ENCODE results near the gene C1orf116.

The C1orf116 gene

DNA sequence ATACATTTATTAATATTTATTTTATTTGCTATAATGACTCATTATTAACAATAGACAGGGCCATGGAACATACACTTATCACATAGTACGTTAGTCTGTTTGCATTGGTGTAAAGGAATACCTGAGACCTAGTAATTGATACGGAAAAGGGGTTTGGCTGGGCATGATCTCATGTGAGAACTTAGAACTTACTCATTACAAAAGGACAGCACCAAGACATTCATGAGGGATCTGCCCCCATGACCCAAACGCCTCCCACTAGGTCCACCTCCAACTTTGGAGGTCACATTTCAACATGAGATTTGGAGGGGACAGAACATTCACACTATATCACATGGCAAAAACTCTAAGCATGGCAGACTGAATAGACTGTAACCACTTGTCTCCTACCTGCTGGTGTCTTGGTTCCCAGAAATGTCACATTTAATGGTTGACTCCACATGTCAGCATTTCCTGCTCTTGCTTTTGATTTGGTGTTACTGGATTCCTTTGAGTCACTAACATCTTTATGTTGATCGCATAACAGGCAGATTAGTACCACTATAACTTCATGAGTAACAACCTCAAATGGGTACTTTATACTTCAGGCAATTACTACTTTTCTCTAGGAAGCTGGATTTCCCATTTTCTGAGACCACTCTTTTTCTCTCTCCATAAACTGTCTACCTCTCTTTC is 3.5 kb upstream of the C1orf116 start:
- Mint-ChIP-seq H3K4me3 (no peak overlapping the region), H3K4me1 (ENCODE audit: low read depth) (peaks cover 5% of the 10 kb centered on the region), H3K27me3 (peaks cover 14% of the 10 kb centered on the region), H3K27ac (no peak overlapping the region), H3K9me3 (no peaks in the 10 kb centered on the region), H3K36me3 (ENCODE audit: low read depth) (no peaks in the 10 kb centered on the region)
- intact Hi-C loops (cut with micrococcal nuclease) = no loop called here

GRCh38 chr1:207034998-207035397 is 2.4 kb upstream of the C1orf116 start:
- H3K27ac Mint-ChIP-seq = no peak overlapping the region
- H3K27me3 Mint-ChIP-seq = peaks cover 19% of the 10 kb centered on the region
- intact Hi-C loops (cut with micrococcal nuclease) = no loop called here
- no peaks in the 10 kb centered on the region for H3K9me3 Mint-ChIP-seq
- H3K4me3 Mint-ChIP-seq = no peak overlapping the region
- no peaks in the 10 kb centered on the region for H3K36me3 Mint-ChIP-seq (ENCODE audit: low read depth)
- peaks cover 5% of the 10 kb centered on the region for H3K4me1 Mint-ChIP-seq (ENCODE audit: low read depth)

GRCh38 chr1:207034208-207034607 is 1.7 kb upstream of the C1orf116 start:
- intact Hi-C loops (cut with micrococcal nuclease) = no loop called here
- Mint-ChIP-seq H3K4me3 (no peak overlapping the region), H3K27ac (no peak overlapping the region), H3K9me3 (no peaks in the 10 kb centered on the region), H3K36me3 (ENCODE audit: low read depth) (no peaks in the 10 kb centered on the region), H3K4me1 (ENCODE audit: low read depth) (peaks cover 6% of the 10 kb centered on the region), H3K27me3 (peaks cover 19% of the 10 kb centered on the region)

DNA sequence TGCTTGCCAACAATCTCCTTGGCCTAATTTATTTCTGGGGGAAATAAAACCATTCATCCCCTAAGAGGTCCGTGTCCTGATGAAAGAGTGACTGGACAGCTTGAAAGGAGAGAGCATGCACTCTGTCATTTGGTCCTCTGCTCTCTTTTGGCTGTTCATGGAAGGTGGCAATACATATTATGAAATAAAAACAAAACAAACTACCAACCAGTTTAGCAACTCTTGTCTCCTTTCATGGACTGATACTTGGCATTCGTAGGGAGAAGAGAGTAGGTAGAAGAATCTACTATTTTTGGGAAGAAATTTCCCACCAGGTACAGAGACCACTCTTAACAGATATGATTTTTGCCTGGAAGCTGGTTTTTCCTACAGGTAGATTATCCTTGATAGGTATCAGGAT is 746 bp upstream of the C1orf116 start:
- Mint-ChIP-seq H3K27ac (no peak overlapping the region), H3K4me3 (no peak overlapping the region), H3K27me3 (peaks cover 22% of the 10 kb centered on the region), H3K36me3 (ENCODE audit: low read depth) (no peaks in the 10 kb centered on the region), H3K4me1 (ENCODE audit: low read depth) (peaks cover 11% of the 10 kb centered on the region), H3K9me3 (no peaks in the 10 kb centered on the region)
- intact Hi-C loops (cut with micrococcal nuclease) = no loop called here

GRCh38 chr1:207031632-207032264 is 808 bp downstream of the C1orf116 start:
- Mint-ChIP-seq H3K9me3 (no peaks in the 10 kb centered on the region), H3K27ac (no peak overlapping the region), H3K27me3 (peaks cover 22% of the 10 kb centered on the region), H3K36me3 (ENCODE audit: low read depth) (no peaks in the 10 kb centered on the region), H3K4me3 (no peak overlapping the region), H3K4me1 (ENCODE audit: low read depth) (peaks cover 11% of the 10 kb centered on the region)
- intact Hi-C loops (cut with micrococcal nuclease) = no loop called here

- H3K9me3 Mint-ChIP-seq = no peaks in the 10 kb centered on the region
- peaks cover 22% of the 10 kb centered on the region for H3K27me3 Mint-ChIP-seq
- H3K4me3 Mint-ChIP-seq = no peak overlapping the region
- H3K36me3 Mint-ChIP-seq (ENCODE audit: low read depth) = no peaks in the 10 kb centered on the region
- H3K4me1 Mint-ChIP-seq (ENCODE audit: low read depth) = peaks cover 11% of the 10 kb centered on the region
- intact Hi-C loops (cut with micrococcal nuclease) = no loop called here
- H3K27ac Mint-ChIP-seq = no peak overlapping the region
Observed at GRCh38 chr1:207031016-207031415, 1.5 kb downstream of the C1orf116 start.

DNA sequence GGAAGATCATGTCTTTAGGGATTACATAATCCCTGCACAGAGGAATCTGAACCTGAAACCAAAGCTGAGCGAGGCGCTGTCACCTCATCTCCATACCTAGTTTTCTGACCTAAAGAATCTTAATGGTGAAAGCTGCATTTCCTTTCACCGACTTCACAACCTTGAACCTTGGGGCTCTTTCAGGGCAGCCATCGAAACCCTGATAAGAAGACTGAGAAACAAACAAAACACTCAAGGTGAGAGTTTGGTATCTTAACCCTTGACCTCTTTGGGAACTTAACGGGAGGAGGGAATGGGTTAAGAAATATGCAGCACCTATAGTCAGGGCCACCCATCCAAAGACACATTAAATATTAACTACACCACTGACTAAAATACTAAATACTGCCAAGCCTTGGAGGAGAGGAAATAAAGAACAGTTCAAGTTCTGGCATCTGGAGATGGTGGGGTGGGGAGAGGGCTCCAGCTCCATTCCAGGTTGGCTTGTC is 2.0 kb downstream of the C1orf116 start:
- peaks cover 21% of the 10 kb centered on the region for H3K27me3 Mint-ChIP-seq
- H3K36me3 Mint-ChIP-seq (ENCODE audit: low read depth) = no peaks in the 10 kb centered on the region
- no peaks in the 10 kb centered on the region for H3K9me3 Mint-ChIP-seq
- intact Hi-C loops (cut with micrococcal nuclease) = no loop called here
- H3K4me1 Mint-ChIP-seq (ENCODE audit: low read depth) = peaks cover 13% of the 10 kb centered on the region
- H3K4me3 Mint-ChIP-seq = no peak overlapping the region
- no peak overlapping the region for H3K27ac Mint-ChIP-seq

DNA sequence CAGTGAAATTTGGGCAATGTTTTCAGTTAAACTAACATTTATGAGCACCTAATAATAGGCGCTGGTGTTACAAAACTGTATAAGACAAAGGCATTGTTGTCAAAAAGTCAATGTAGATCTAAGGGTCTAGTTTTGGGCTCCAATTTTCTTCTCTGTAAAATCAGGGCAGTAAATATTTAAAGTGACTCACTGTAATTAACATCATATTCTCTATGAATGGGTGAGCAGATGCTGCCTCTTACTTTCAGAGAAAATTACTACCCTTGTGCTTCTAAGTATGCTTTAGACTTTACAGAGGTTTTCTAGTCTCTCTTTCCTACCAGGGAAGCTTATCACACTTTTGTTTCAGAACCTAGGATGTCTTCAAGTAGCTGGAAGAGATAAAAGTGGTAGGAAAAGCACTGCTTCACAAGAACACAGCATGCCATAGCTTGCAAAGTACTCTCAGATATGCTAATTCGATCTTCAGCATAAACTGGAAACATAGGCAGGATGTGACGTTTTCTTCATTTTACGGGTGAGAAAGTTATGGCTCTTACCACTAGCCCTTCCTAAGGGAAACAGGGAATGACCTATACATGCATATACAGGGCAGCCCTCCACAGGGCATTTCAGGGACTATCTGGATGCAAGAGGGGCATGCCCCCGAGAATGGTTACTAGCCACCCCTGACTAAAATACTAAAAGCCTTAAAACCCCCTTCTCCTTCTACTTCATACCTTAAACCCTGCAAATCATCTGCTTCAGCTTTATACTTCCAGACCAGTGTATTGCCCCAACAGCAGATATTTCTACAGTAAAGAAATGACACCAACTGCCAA is 2.6 kb downstream of the C1orf116 start:
- H3K36me3 Mint-ChIP-seq (ENCODE audit: low read depth) = no peaks in the 10 kb centered on the region
- H3K27me3 Mint-ChIP-seq = peaks cover 17% of the 10 kb centered on the region
- intact Hi-C loops (cut with micrococcal nuclease) = no loop called here
- H3K4me1 Mint-ChIP-seq (ENCODE audit: low read depth) = peaks cover 20% of the 10 kb centered on the region
- H3K9me3 Mint-ChIP-seq = no peaks in the 10 kb centered on the region
- H3K4me3 Mint-ChIP-seq = no peak overlapping the region
- H3K27ac Mint-ChIP-seq = no peak overlapping the region

- Mint-ChIP-seq H3K27me3 (peaks cover 17% of the 10 kb centered on the region), H3K9me3 (no peaks in the 10 kb centered on the region), H3K27ac (no peak overlapping the region), H3K4me3 (no peak overlapping the region), H3K4me1 (ENCODE audit: low read depth) (peaks cover 28% of the 10 kb centered on the region), H3K36me3 (ENCODE audit: low read depth) (no peaks in the 10 kb centered on the region)
- intact Hi-C loops (cut with micrococcal nuclease) = no loop called here
Observed at GRCh38 chr1:207028884-207029650, 3.5 kb downstream of the C1orf116 start.

- H3K4me1 Mint-ChIP-seq (ENCODE audit: low read depth) = peaks cover 38% of the 10 kb centered on the region
- H3K27ac Mint-ChIP-seq = no peak overlapping the region
- no peaks in the 10 kb centered on the region for H3K9me3 Mint-ChIP-seq
- no peak overlapping the region for H3K4me3 Mint-ChIP-seq
- no peaks in the 10 kb centered on the region for H3K36me3 Mint-ChIP-seq (ENCODE audit: low read depth)
- peaks cover 15% of the 10 kb centered on the region for H3K27me3 Mint-ChIP-seq
- intact Hi-C loops (cut with micrococcal nuclease) = no loop called here
Observed at GRCh38 chr1:207027921-207028320, 4.6 kb downstream of the C1orf116 start.

- no peaks in the 10 kb centered on the region for H3K36me3 Mint-ChIP-seq (ENCODE audit: low read depth)
- intact Hi-C loops (cut with micrococcal nuclease) = no loop called here
- H3K9me3 Mint-ChIP-seq = no peaks in the 10 kb centered on the region
- no peak overlapping the region for H3K4me3 Mint-ChIP-seq
- no peak overlapping the region for H3K27ac Mint-ChIP-seq
- H3K27me3 Mint-ChIP-seq = peaks cover 13% of the 10 kb centered on the region
- peaks cover 33% of the 10 kb centered on the region for H3K4me1 Mint-ChIP-seq (ENCODE audit: low read depth)
Observed at GRCh38 chr1:207027206-207027777, 5.3 kb downstream of the C1orf116 start.

GRCh38 chr1:207026104-207026534 is 6.4 kb downstream of the C1orf116 start:
- H3K27ac Mint-ChIP-seq = no peak overlapping the region
- peaks cover 11% of the 10 kb centered on the region for H3K27me3 Mint-ChIP-seq
- no peaks in the 10 kb centered on the region for H3K9me3 Mint-ChIP-seq
- intact Hi-C loops (cut with micrococcal nuclease) = no loop called here
- H3K36me3 Mint-ChIP-seq (ENCODE audit: low read depth) = no peaks in the 10 kb centered on the region
- H3K4me3 Mint-ChIP-seq = no peak overlapping the region
- peaks cover 41% of the 10 kb centered on the region for H3K4me1 Mint-ChIP-seq (ENCODE audit: low read depth)

- H3K4me1 Mint-ChIP-seq (ENCODE audit: low read depth) = peaks cover 49% of the 10 kb centered on the region
- no peak overlapping the region for H3K4me3 Mint-ChIP-seq
- peaks cover 10% of the 10 kb centered on the region for H3K27me3 Mint-ChIP-seq
- H3K27ac Mint-ChIP-seq = peak overlapping the region; percentile 89
- H3K36me3 Mint-ChIP-seq (ENCODE audit: low read depth) = no peaks in the 10 kb centered on the region
- no peaks in the 10 kb centered on the region for H3K9me3 Mint-ChIP-seq
- intact Hi-C loops (cut with micrococcal nuclease) = no loop called here
Observed at GRCh38 chr1:207025146-207025880, 7.2 kb downstream of the C1orf116 start.

Data from dendritic cell treated with granulocyte-macrophage colony-stimulating factor and Interleukin-4, amounts not matched to agents 40 ng/mL and 50 ng/mL, for 4 days (primary cell).